SK-N-SH (cell line): Measurements from ENCODE around the gene DNAJC2. TPM values are rescaled to one million over a fixed set of nuclear protein-coding genes. Genes with fewer than 3 reads are reported as not detected.

Experiments
- CTCF ChIA-PET: fragments of 300-600, 350-600 bp; formaldehyde crosslinking; extraction: SDS; loops from one replicate; lab custom pipeline; 2021; lab: Yijun Ruan, JAX
- POLR2A ChIA-PET: fragments of 350-600 bp; sonication (Branson Sonifier 250); formaldehyde crosslinking; extraction: SDS; loops from one replicate; lab custom pipeline; 2020; ENCODE audit warnings: antibody characterized with exemption, inconsistent platforms; lab: Yijun Ruan, JAX
- DNase-seq: peaks from one replicate; pipeline ENCODE4 v3.0.0; 2012
- H2AFZ ChIP-seq: fragments of 200-600 bp; sonication (generic); 2 replicates; pipeline ENCODE4 v1.8.1; 2016; ENCODE audit warnings: antibody characterized with exemption, mild to moderate bottlenecking, low read depth
- H3F3A ChIP-seq: fragments of 200-600 bp; sonication (generic); replicated peaks from 2 replicates; pipeline ENCODE3; 2016; ENCODE audit warnings: antibody characterized with exemption, mild to moderate bottlenecking; ENCODE audit not compliant: insufficient read depth
- H3K27ac ChIP-seq, 2 experiments: fragments of 200-500 bp in 1 of 2; fragments of 200-600 bp in 1 of 2; sonication (Bioruptor generic) in 1 of 2; sonication (generic), shearing (Covaris generic) in 1 of 2; 2 replicates each; pipeline versions ENCODE4 v1.5.1 to v1.6.1; 2014 to 2016; ENCODE audit warnings: low read depth in 2 of 2, inconsistent platforms in 1 of 2, low read length in 1 of 2, mild to moderate bottlenecking in 1 of 2, mixed read lengths in 1 of 2
- H3K27me3 ChIP-seq: fragments of 200-600 bp; sonication (generic), shearing (Covaris generic); 2 replicates; pipeline ENCODE4 v1.6.1; 2016; ENCODE audit warnings: mixed run types; ENCODE audit not compliant: insufficient read depth
- H3K36me3 ChIP-seq, 2 experiments: fragments of 200-500 bp in 1 of 2; fragments of 200-600 bp in 1 of 2; sonication (Bioruptor generic) in 1 of 2; sonication (generic) in 1 of 2; replicated peaks in 1 of 2; 2 replicates each; pipeline versions ENCODE3 to v1.5.1; 2014 to 2016; ENCODE audit warnings: low read length in 1 of 2, mild to moderate bottlenecking in 1 of 2; ENCODE audit not compliant: insufficient read depth in 2 of 2, control insufficient read depth in 1 of 2
- H3K4me1 ChIP-seq, 2 experiments: fragments of 200-500 bp in 1 of 2; fragments of 200-600 bp in 1 of 2; sonication (Bioruptor generic) in 1 of 2; sonication (generic), shearing (Covaris generic) in 1 of 2; 2 replicates each; pipeline versions ENCODE4 v1.5.1 to v1.6.1; 2014 to 2016; ENCODE audit warnings: low read depth in 1 of 2, low read length in 1 of 2, mixed run types in 1 of 2; ENCODE audit not compliant: insufficient read depth in 2 of 2, control insufficient read depth in 1 of 2
- H3K4me2 ChIP-seq: fragments of 200-600 bp; sonication (generic), shearing (Covaris generic); 2 replicates; pipeline ENCODE4 v1.6.1; 2017; ENCODE audit warnings: mixed run types
- H3K4me3 ChIP-seq, 2 experiments: fragments of 200-500 bp in 1 of 2; fragments of 200-600 bp in 1 of 2; sonication (Bioruptor generic) in 1 of 2; sonication (generic), shearing (Covaris generic) in 1 of 2; 2 replicates each; pipeline versions ENCODE4 v1.5.1 to v1.8.1; 2014 to 2016; ENCODE audit warnings: low read depth in 2 of 2, inconsistent platforms in 1 of 2, low read length in 1 of 2, mild to moderate bottlenecking in 1 of 2, mixed read lengths in 1 of 2, moderate library complexity in 1 of 2
- H3K79me2 ChIP-seq: fragments of 200-600 bp; sonication (generic); 2 replicates; pipeline ENCODE4 v1.8.1; 2017; ENCODE audit warnings: mild to moderate bottlenecking; ENCODE audit not compliant: insufficient read depth
- H3K9ac ChIP-seq: fragments of 200-600 bp; sonication (generic); 2 replicates; pipeline ENCODE4 v1.6.1; 2017; ENCODE audit warnings: mixed run types
- H3K9me2 ChIP-seq: fragments of 200-600 bp; sonication (generic); 2 replicates; pipeline ENCODE4 v1.6.1; 2017; ENCODE audit warnings: mixed run types
- H3K9me3 ChIP-seq: fragments of 200-600 bp; sonication (generic); 2 replicates; pipeline ENCODE4 v1.6.1; 2017; ENCODE audit warnings: mixed run types, mild to moderate bottlenecking, moderate library complexity
- H4K20me1 ChIP-seq: fragments of 200-600 bp; sonication (generic); 2 replicates; pipeline ENCODE4 v1.6.1; 2017; ENCODE audit warnings: mild to moderate bottlenecking, mixed run types; ENCODE audit not compliant: insufficient read depth
- CHD2 ChIP-seq: fragments of 150-350 bp; IDR thresholded peaks from 2 replicates; pipeline ENCODE4 v1.6.1; 2018; ENCODE audit warnings: low read length; ENCODE audit not compliant: partially characterized antibody
- ELF1 ChIP-seq: IDR thresholded peaks from 2 replicates; pipeline ENCODE4 v1.4.0; 2012
- FOXM1 ChIP-seq: IDR thresholded peaks from 2 replicates; pipeline ENCODE4 v1.4.0; 2012; ENCODE audit warnings: low read depth, mild to moderate bottlenecking
- GABPA ChIP-seq: IDR thresholded peaks from 2 replicates; pipeline ENCODE4 v1.4.0; 2012; ENCODE audit warnings: low read depth, mild to moderate bottlenecking
- GATA2 ChIP-seq: sonication (generic); formaldehyde crosslinking; IDR thresholded peaks from 2 replicates; pipeline ENCODE4 v1.5.0; 2020; ENCODE audit warnings: mild to moderate bottlenecking, missing genetic modification reagents
- MEF2A ChIP-seq: IDR thresholded peaks from 2 replicates; pipeline ENCODE4 v1.4.0; 2012; ENCODE audit warnings: low read depth, borderline replicate concordance
- MXI1 ChIP-seq: IDR thresholded peaks from 2 replicates; pipeline ENCODE4 v1.6.1; 2012; ENCODE audit warnings: mild to moderate bottlenecking, low read depth, low read length, improper control_type of control experiment
- NFIC ChIP-seq: IDR thresholded peaks from 2 replicates; pipeline ENCODE4 v1.4.0; 2012; ENCODE audit warnings: borderline replicate concordance
- POLR2AphosphoS5 ChIP-seq: IDR thresholded peaks from 2 replicates; pipeline ENCODE4 v1.6.1; 2012; ENCODE audit warnings: low read depth, low read length
- RAD21 ChIP-seq: IDR thresholded peaks from 2 replicates; pipeline ENCODE4 v1.6.1; 2012; ENCODE audit warnings: mild to moderate bottlenecking, low read length
- SIN3A ChIP-seq: IDR thresholded peaks from 2 replicates; pipeline ENCODE4 v1.6.1; 2012; ENCODE audit warnings: low read depth, mild to moderate bottlenecking, low read length, moderate library complexity, borderline replicate concordance
- TAF1 ChIP-seq: IDR thresholded peaks from 2 replicates; pipeline ENCODE4 v1.6.1; 2012; ENCODE audit warnings: low read depth, mild to moderate bottlenecking, low read length, moderate library complexity, borderline replicate concordance
- TCF12 ChIP-seq: IDR thresholded peaks from 2 replicates; pipeline ENCODE4 v1.4.0; 2012
- YY1 ChIP-seq: IDR thresholded peaks from 2 replicates; pipeline ENCODE4 v1.4.0; 2012; ENCODE audit warnings: low read depth, mild to moderate bottlenecking
- WGBS: methylation state at CpG from one replicate; pipeline ENCODE4 v1.1.6; 2017; ENCODE audit warnings: low lambda C conversion rate; 5-methylcytosine and 5-hydroxymethylcytosine counted together
- polyA plus RNA-seq, 3 experiments: library from polyadenylated mRNA; depleted of rRNA; stranded (reverse); fragments of >200 nt; gene quantifications; 2 replicates each; pipeline ENCODE4 v1.2.3, GENCODE V29; 2012
- TF ChIP-seq, protein P1 (sequence below): IDR thresholded peaks from 2 replicates; pipeline ENCODE4 v1.4.0; 2012; ENCODE audit warnings: low read depth, borderline replicate concordance
- TF ChIP-seq, protein P2 (sequence below): IDR thresholded peaks from 2 replicates; pipeline ENCODE4 v1.6.1; 2012; ENCODE audit warnings: mild to moderate bottlenecking, low read depth, low read length, moderate library complexity
- TF ChIP-seq, protein P3 (sequence below): fragments of 200-600 bp; sonication (generic); IDR thresholded peaks from 2 replicates; pipeline ENCODE4 v1.6.1; 2017; ENCODE audit warnings: antibody characterized with exemption, mild to moderate bottlenecking, moderate library complexity
- TF ChIP-seq, protein P4 (sequence below): IDR thresholded peaks from 2 replicates; pipeline ENCODE4 v1.4.0; 2012; ENCODE audit warnings: low read depth, borderline replicate concordance

Gene DNAJC2
- polyA plus RNA-seq, 1 of the 3 experiments (the other 2 are of a cell fraction) = 18.9 TPM

DNA sequence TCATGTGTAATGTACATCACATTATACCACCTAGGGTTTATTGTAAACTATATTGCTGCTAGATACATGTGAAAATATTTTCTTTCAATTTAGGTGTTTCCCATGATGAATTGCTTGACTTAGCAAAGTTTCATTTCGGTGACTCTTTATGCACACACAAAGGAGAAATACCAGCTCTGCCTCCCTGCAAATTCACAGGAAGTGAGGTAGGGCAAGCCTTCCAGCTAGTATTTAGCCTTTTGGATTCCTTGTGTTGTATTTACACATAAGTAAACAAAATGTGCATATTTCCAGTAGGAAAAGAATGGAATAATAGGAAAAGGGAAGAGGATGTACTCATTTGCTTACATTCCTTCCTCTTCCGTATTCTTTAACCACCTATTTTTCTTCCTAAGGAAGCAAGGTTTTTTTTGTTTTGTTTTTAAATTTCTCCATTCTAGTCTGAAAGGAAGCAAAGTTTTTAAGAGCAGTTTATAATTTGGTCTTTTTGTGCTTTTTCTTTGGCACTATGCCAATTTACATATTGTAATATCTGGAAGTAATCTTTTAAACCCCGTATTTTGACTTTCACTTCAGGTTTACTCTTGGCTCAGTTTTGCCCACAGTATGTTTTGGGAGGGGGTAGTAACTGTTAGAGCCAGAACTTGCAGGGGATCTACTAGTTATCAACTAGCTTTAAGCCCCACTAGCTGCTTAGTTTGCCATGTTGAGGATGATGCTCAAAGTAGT is 36.9 kb downstream of the DNAJC2 start:
- POLR2A ChIA-PET = interaction anchor here (0.7 to 0.8 kb wide), 2 partner anchors 9 to 40 kb away, joined by 3 read pairs; partner anchors contain the start of gene PSMC2
- no peaks in the 10 kb centered on the region; a peak in 1 of 4 replicates for H3K4me1 ChIP-seq
- H3K79me2 ChIP-seq = peaks cover 61% of the 10 kb centered on the region
- H3K9me2 ChIP-seq = no peaks in the 10 kb centered on the region
- H3K4me2 ChIP-seq = no peak overlapping the region
- H3K9ac ChIP-seq = no peak overlapping the region
- peaks cover 61% of the 10 kb centered on the region for H3F3A ChIP-seq
- 88% methylated on average over 3 of the region's 3 CpGs for WGBS
- no peaks in the 10 kb centered on the region for H3K27me3 ChIP-seq
- TF ChIP-seq SIN3A (no peak), NFIC (peak; percentile 68)
- TF ChIP-seq, protein P1, sequence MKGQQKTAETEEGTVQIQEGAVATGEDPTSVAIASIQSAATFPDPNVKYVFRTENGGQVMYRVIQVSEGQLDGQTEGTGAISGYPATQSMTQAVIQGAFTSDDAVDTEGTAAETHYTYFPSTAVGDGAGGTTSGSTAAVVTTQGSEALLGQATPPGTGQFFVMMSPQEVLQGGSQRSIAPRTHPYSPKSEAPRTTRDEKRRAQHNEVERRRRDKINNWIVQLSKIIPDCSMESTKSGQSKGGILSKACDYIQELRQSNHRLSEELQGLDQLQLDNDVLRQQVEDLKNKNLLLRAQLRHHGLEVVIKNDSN = no peak
- H3K36me3 ChIP-seq = peaks cover 83 to 99% of the 10 kb centered on the region in 2 experiments
- H3K4me3 ChIP-seq = no peak overlapping the region
- CTCF ChIA-PET = interaction anchor here (1.0 to 2.7 kb wide), 3 partner anchors 9 to 40 kb away, joined by 3 to 17 read pairs (median 5); partner anchors contain the start of genes PMPCB and PSMC2
- H3K27ac ChIP-seq = no peak overlapping the region
- no peak overlapping the region for H2AFZ ChIP-seq
- H4K20me1 ChIP-seq = no peaks in the 10 kb centered on the region
- H3K9me3 ChIP-seq = no peaks in the 10 kb centered on the region
- DNase-seq = no peak

DNA sequence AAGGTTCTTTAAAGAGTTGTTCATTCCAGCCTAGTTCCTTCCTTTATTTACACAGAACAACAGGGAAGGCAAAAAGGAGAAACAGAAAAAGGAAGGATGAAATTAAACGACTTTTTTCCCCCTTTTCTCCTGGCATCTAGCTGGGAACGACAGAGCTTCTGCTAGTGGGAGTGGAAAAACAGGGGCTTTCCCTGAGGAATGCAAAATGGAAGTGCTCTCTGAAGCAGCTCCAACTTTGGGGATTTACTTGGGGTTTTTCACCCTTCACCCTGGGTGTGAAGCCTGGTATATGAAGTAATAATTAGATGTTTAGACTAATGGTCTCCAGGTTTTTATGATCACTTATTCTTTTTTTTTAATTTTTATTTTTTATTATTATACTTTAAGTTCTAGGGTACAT is 43.1 kb downstream of the DNAJC2 start:
- DNase-seq = no peak
- ChIA-PET CTCF (interaction anchor here (0.6 to 1.5 kb wide), 3 partner anchors 10 to 96 kb away, joined by 3 to 6 read pairs (median 3); no protein-coding TSS in a partner anchor), POLR2A (no interaction called here)
- Histone ChIP-seq H3K9ac (no peak overlapping the region), H4K20me1 (no peaks in the 10 kb centered on the region), H3K9me3 (no peaks in the 10 kb centered on the region), H3K4me3 (no peak overlapping the region), H3K27ac (no peak overlapping the region), H3K36me3 (peaks cover 66 to 77% of the 10 kb centered on the region in 2 experiments), H3K9me2 (no peaks in the 10 kb centered on the region), H3K4me2 (no peak overlapping the region), H3K4me1 (peaks cover 7 to 15% of the 10 kb centered on the region in 2 experiments; a peak in 2 of 4 replicates), H3K79me2 (peaks cover 72% of the 10 kb centered on the region), H2AFZ (no peak overlapping the region), H3F3A (peaks cover 29% of the 10 kb centered on the region), H3K27me3 (no peaks in the 10 kb centered on the region)
- WGBS = 79% methylated on average over 2 of the region's 2 CpGs
- TF ChIP-seq POLR2AphosphoS5 = no peak
- TF ChIP-seq, protein P2, sequence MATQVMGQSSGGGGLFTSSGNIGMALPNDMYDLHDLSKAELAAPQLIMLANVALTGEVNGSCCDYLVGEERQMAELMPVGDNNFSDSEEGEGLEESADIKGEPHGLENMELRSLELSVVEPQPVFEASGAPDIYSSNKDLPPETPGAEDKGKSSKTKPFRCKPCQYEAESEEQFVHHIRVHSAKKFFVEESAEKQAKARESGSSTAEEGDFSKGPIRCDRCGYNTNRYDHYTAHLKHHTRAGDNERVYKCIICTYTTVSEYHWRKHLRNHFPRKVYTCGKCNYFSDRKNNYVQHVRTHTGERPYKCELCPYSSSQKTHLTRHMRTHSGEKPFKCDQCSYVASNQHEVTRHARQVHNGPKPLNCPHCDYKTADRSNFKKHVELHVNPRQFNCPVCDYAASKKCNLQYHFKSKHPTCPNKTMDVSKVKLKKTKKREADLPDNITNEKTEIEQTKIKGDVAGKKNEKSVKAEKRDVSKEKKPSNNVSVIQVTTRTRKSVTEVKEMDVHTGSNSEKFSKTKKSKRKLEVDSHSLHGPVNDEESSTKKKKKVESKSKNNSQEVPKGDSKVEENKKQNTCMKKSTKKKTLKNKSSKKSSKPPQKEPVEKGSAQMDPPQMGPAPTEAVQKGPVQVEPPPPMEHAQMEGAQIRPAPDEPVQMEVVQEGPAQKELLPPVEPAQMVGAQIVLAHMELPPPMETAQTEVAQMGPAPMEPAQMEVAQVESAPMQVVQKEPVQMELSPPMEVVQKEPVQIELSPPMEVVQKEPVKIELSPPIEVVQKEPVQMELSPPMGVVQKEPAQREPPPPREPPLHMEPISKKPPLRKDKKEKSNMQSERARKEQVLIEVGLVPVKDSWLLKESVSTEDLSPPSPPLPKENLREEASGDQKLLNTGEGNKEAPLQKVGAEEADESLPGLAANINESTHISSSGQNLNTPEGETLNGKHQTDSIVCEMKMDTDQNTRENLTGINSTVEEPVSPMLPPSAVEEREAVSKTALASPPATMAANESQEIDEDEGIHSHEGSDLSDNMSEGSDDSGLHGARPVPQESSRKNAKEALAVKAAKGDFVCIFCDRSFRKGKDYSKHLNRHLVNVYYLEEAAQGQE = no peak
- TF ChIP-seq TCF12 = no peak
- TF ChIP-seq SIN3A = no peak
- TF ChIP-seq, protein P3, sequence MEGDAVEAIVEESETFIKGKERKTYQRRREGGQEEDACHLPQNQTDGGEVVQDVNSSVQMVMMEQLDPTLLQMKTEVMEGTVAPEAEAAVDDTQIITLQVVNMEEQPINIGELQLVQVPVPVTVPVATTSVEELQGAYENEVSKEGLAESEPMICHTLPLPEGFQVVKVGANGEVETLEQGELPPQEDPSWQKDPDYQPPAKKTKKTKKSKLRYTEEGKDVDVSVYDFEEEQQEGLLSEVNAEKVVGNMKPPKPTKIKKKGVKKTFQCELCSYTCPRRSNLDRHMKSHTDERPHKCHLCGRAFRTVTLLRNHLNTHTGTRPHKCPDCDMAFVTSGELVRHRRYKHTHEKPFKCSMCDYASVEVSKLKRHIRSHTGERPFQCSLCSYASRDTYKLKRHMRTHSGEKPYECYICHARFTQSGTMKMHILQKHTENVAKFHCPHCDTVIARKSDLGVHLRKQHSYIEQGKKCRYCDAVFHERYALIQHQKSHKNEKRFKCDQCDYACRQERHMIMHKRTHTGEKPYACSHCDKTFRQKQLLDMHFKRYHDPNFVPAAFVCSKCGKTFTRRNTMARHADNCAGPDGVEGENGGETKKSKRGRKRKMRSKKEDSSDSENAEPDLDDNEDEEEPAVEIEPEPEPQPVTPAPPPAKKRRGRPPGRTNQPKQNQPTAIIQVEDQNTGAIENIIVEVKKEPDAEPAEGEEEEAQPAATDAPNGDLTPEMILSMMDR = no peak
- TF ChIP-seq ELF1 = no peak
- TF ChIP-seq MEF2A = no peak
- TF ChIP-seq MXI1 = no peak
- TF ChIP-seq GATA2 (CRISPR knock-in tag) = no peak
- no peak for TF ChIP-seq RAD21
- TF ChIP-seq, protein P4, sequence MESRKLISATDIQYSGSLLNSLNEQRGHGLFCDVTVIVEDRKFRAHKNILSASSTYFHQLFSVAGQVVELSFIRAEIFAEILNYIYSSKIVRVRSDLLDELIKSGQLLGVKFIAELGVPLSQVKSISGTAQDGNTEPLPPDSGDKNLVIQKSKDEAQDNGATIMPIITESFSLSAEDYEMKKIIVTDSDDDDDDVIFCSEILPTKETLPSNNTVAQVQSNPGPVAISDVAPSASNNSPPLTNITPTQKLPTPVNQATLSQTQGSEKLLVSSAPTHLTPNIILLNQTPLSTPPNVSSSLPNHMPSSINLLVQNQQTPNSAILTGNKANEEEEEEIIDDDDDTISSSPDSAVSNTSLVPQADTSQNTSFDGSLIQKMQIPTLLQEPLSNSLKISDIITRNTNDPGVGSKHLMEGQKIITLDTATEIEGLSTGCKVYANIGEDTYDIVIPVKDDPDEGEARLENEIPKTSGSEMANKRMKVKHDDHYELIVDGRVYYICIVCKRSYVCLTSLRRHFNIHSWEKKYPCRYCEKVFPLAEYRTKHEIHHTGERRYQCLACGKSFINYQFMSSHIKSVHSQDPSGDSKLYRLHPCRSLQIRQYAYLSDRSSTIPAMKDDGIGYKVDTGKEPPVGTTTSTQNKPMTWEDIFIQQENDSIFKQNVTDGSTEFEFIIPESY = no peak
- TF ChIP-seq FOXM1 = no peak
- no peak for TF ChIP-seq GABPA
- TF ChIP-seq TAF1 = no peak
- TF ChIP-seq YY1 = no peak
- no peak for TF ChIP-seq CHD2
